Measurements from ENCODE around the gene BCL3. TPM values are rescaled to one million over a fixed set of nuclear protein-coding genes. Genes with fewer than 3 reads are reported as not detected.

The BCL3 gene
- total RNA-seq, 1 donor from 2014 or later = 20.1 TPM

GRCh38 chr19:44737238-44738071 lies 11.1 kb upstream of the BCL3 start:
- Mint-ChIP-seq H3K4me1 (peaks cover 9% of the 10 kb centered on the region), H3K9me3 (no peaks in the 10 kb centered on the region), H3K4me3 (no peak overlapping the region), H3K36me3 (no peaks in the 10 kb centered on the region), H3K27ac (no peak overlapping the region), H3K27me3 (ENCODE audit: low read depth) (peaks cover 9% of the 10 kb centered on the region)
- DNase-seq (ENCODE audit: low spot score in 2 of 2, unreplicated experiment in 2 of 2) = no peak
- no peak for TF ChIP-seq CTCF (IDR thresholded peaks at IDR 0.05; ENCODE audit: unreplicated experiment)

GRCh38 chr19:44738136-44738535 lies 10.4 kb upstream of the BCL3 start:
- no peak overlapping the region for H3K27ac Mint-ChIP-seq
- peaks cover 16% of the 10 kb centered on the region for H3K4me1 Mint-ChIP-seq
- no peak overlapping the region for H3K4me3 Mint-ChIP-seq
- H3K36me3 Mint-ChIP-seq = no peaks in the 10 kb centered on the region
- no peaks in the 10 kb centered on the region for H3K9me3 Mint-ChIP-seq
- peaks cover 9% of the 10 kb centered on the region for H3K27me3 Mint-ChIP-seq (ENCODE audit: low read depth)
- no peak for DNase-seq (ENCODE audit: low spot score in 2 of 2, unreplicated experiment in 2 of 2)
- no peak for TF ChIP-seq CTCF (IDR thresholded peaks at IDR 0.05; ENCODE audit: unreplicated experiment)

- Mint-ChIP-seq H3K4me1 (peaks cover 17% of the 10 kb centered on the region), H3K4me3 (no peak overlapping the region), H3K36me3 (no peaks in the 10 kb centered on the region), H3K27ac (no peak overlapping the region), H3K9me3 (no peaks in the 10 kb centered on the region), H3K27me3 (ENCODE audit: low read depth) (peaks cover 9% of the 10 kb centered on the region)
- no peak for DNase-seq (ENCODE audit: low spot score in 2 of 2, unreplicated experiment in 2 of 2)
- TF ChIP-seq CTCF (IDR thresholded peaks at IDR 0.05; ENCODE audit: unreplicated experiment) = no peak
Observed at GRCh38 chr19:44738603-44739558, 9.6 kb upstream of the BCL3 start.

GRCh38 chr19:44740351-44740824 lies 8.1 kb upstream of the BCL3 start:
- peaks cover 17% of the 10 kb centered on the region for H3K4me1 Mint-ChIP-seq
- TF ChIP-seq CTCF (IDR thresholded peaks at IDR 0.05; ENCODE audit: unreplicated experiment) = no peak
- no peaks in the 10 kb centered on the region for H3K36me3 Mint-ChIP-seq
- H3K9me3 Mint-ChIP-seq = no peaks in the 10 kb centered on the region
- H3K27me3 Mint-ChIP-seq (ENCODE audit: low read depth) = peaks cover 9% of the 10 kb centered on the region
- DNase-seq (ENCODE audit: low spot score in 2 of 2, unreplicated experiment in 2 of 2) = no peak
- H3K27ac Mint-ChIP-seq = no peak overlapping the region
- H3K4me3 Mint-ChIP-seq = no peak overlapping the region

- Mint-ChIP-seq H3K36me3 (no peaks in the 10 kb centered on the region), H3K4me3 (no peak overlapping the region), H3K27ac (peak overlapping the region; percentile 88), H3K27me3 (ENCODE audit: low read depth) (peaks cover 11% of the 10 kb centered on the region), H3K4me1 (peaks cover 21% of the 10 kb centered on the region), H3K9me3 (no peaks in the 10 kb centered on the region)
- no peak for DNase-seq (ENCODE audit: low spot score in 2 of 2, unreplicated experiment in 2 of 2)
- TF ChIP-seq CTCF (IDR thresholded peaks at IDR 0.05; ENCODE audit: unreplicated experiment) = no peak
Observed at GRCh38 chr19:44741258-44741731, 7.2 kb upstream of the BCL3 start.
